Activated naive CD8-positive, alpha-beta T cell treated with anti-CD3 and anti-CD28 coated beads, Interleukin-2, amount 10 ng/mL, durations not matched to agents 7 days and 5 days (primary cell): ENCODE measurements around the gene IPO4. TPM values are rescaled to one million over a fixed set of nuclear protein-coding genes. Genes with fewer than 3 reads are reported as not detected.

ENCODE experiments used
- ATAC-seq: fragments of 150-1000 bp; cut with Tn5 transposase; one replicate; pipeline ENCODE4 v1.10.0; 2021; ENCODE audit warnings: low read depth, moderate library complexity
- POLR2A ChIA-PET: fragments of 350-600 bp; sonication (Branson Sonifier 250); formaldehyde crosslinking; loops from one replicate; lab custom pipeline; 2021; ENCODE audit warnings: antibody characterized with exemption; lab: Charles Lee
- DNase-seq: peaks from one replicate; pipeline ENCODE4 v3.0.0; 2021
- H3K27ac Mint-ChIP-seq: one replicate; pipeline ENCODE4 v1.8.0; 2022; ENCODE audit warnings: mild to moderate bottlenecking, mixed read lengths
- H3K27me3 Mint-ChIP-seq: one replicate; pipeline ENCODE4 v1.8.0; 2022; ENCODE audit warnings: mild to moderate bottlenecking, moderate library complexity, mixed read lengths
- H3K36me3 Mint-ChIP-seq: one replicate; pipeline ENCODE4 v1.8.0; 2021; ENCODE audit warnings: mild to moderate bottlenecking, mixed read lengths
- H3K4me1 Mint-ChIP-seq: one replicate; pipeline ENCODE4 v1.8.0; 2021; ENCODE audit warnings: mixed read lengths
- H3K4me3 Mint-ChIP-seq: one replicate; pipeline ENCODE4 v1.8.0; 2022; ENCODE audit warnings: mild to moderate bottlenecking, moderate library complexity, mixed read lengths
- H3K9me3 Mint-ChIP-seq: one replicate; pipeline ENCODE4 v1.8.0; 2021; ENCODE audit warnings: mixed read lengths
- total RNA-seq, 2 experiments: library from RNA; stranded (reverse); gene quantifications; one replicate each; pipeline ENCODE4 v1.2.3, GENCODE V29; 2021

The IPO4 gene
- total RNA-seq, 2 experiments from 2014 or later = 32.2 to 33.0 TPM

GRCh38 chr14:24145690-24146452 is 42.7 kb downstream of the IPO4 start:
- POLR2A ChIA-PET = interaction anchor here (0.5 to 14.1 kb wide), 16 partner anchors 9 to 284 kb away, joined by 3 to 347 read pairs (median 10); partner anchors contain the start of genes CBLN3, CHMP4A, DCAF11 and IRF9
- H3K27me3 Mint-ChIP-seq = no peaks in the 10 kb centered on the region
- H3K36me3 Mint-ChIP-seq = peaks cover 40% of the 10 kb centered on the region
- DNase-seq (no peak), ATAC-seq (no peak)
- H3K4me3 Mint-ChIP-seq = peak overlapping the region; percentile 94
- H3K4me1 Mint-ChIP-seq = peaks cover 56% of the 10 kb centered on the region
- H3K9me3 Mint-ChIP-seq = no peaks in the 10 kb centered on the region
- H3K27ac Mint-ChIP-seq = peak overlapping the region; percentile 96

- Mint-ChIP-seq H3K9me3 (no peaks in the 10 kb centered on the region), H3K36me3 (peaks cover 40% of the 10 kb centered on the region), H3K4me3 (peak overlapping the region; percentile 94), H3K27me3 (no peaks in the 10 kb centered on the region), H3K4me1 (peaks cover 53% of the 10 kb centered on the region), H3K27ac (peak overlapping the region; percentile 96)
- no peak for DNase-seq
- POLR2A ChIA-PET = interaction anchor here (2.3 to 14.1 kb wide), 10 partner anchors 8 to 97 kb away, joined by 9 to 347 read pairs (median 21); partner anchors contain the start of genes DCAF11, IRF9, NRL and PCK2
- ATAC-seq = no peak
These were observed 43.4 kb downstream of the IPO4 start for GRCh38 chr14:24145219-24145618.

GRCh38 chr14:24144451-24144850 is 44.2 kb downstream of the IPO4 start:
- ATAC-seq (no peak), DNase-seq (no peak)
- POLR2A ChIA-PET = interaction anchor here (1.0 to 14.1 kb wide), 4 partner anchors 8 to 21 kb away, joined by 4 to 347 read pairs (median 18); partner anchors contain the start of genes IRF9 and PSME1

GRCh38 chr14:24143511-24143910 is 45.1 kb downstream of the IPO4 start:
- Mint-ChIP-seq H3K36me3 (peaks cover 47% of the 10 kb centered on the region), H3K27me3 (no peaks in the 10 kb centered on the region), H3K27ac (peak overlapping the region; percentile 54), H3K4me3 (peak overlapping the region; percentile 7), H3K4me1 (peaks cover 51% of the 10 kb centered on the region), H3K9me3 (no peaks in the 10 kb centered on the region)
- ATAC-seq = no peak
- POLR2A ChIA-PET = interaction anchor here (0.9 to 14.1 kb wide), 3 partner anchors 7 to 29 kb away, joined by 4 to 347 read pairs (median 4); partner anchors contain the start of genes DCAF11, IRF9, NRL and PSME1
- DNase-seq = no peak

More at GRCh38 chr14:24144451-24144850, 44.2 kb downstream of the IPO4 start:
- H3K27me3 Mint-ChIP-seq = no peaks in the 10 kb centered on the region
- H3K9me3 Mint-ChIP-seq = no peaks in the 10 kb centered on the region
- H3K36me3 Mint-ChIP-seq = peaks cover 41% of the 10 kb centered on the region
- H3K27ac Mint-ChIP-seq = peak overlapping the region; percentile 44
- peaks cover 51% of the 10 kb centered on the region for H3K4me1 Mint-ChIP-seq
- H3K4me3 Mint-ChIP-seq = peak overlapping the region; percentile 56

- Mint-ChIP-seq H3K4me3 (peak within 1 kb of the TSS; percentile 100), H3K9me3 (no peaks in the 10 kb centered on the region), H3K4me1 (peaks cover 63% of the 10 kb centered on the region), H3K27ac (peak within 1 kb of the TSS; percentile 98), H3K27me3 (no peaks in the 10 kb centered on the region), H3K36me3 (peaks cover 57% of the 10 kb centered on the region)
- POLR2A ChIA-PET = interaction anchor here (0.5 to 14.1 kb wide), 18 partner anchors 9 to 102 kb away, joined by 3 to 347 read pairs (median 6); partner anchors contain the start of genes CHMP4A, DCAF11, IRF9 and MDP1
- ATAC-seq = peak; percentile 91
- DNase-seq = peak; percentile 96
These were observed 47.3 kb downstream of the IPO4 start, which contains the start of gene EMC9 for GRCh38 chr14:24141097-24141880. EMC9 (minus strand) TSS chr14:24141591; CDS start chr14:24141304, 287 bp downstream.

- peak overlapping the region; percentile 100 for H3K4me3 Mint-ChIP-seq
- DNase-seq (no peak), ATAC-seq (no peak)
- H3K36me3 Mint-ChIP-seq = peaks cover 49% of the 10 kb centered on the region
- H3K4me1 Mint-ChIP-seq = peaks cover 58% of the 10 kb centered on the region
- peak overlapping the region; percentile 76 for H3K27ac Mint-ChIP-seq
- no peaks in the 10 kb centered on the region for H3K9me3 Mint-ChIP-seq
- H3K27me3 Mint-ChIP-seq = no peaks in the 10 kb centered on the region
- POLR2A ChIA-PET = interaction anchor here (0.6 to 14.1 kb wide), 7 partner anchors 8 to 106 kb away, joined by 3 to 347 read pairs (median 94); partner anchors contain the start of genes DCAF11, IRF9, NRL and PSME2
These were observed 49.2 kb downstream of the IPO4 start for GRCh38 chr14:24139272-24139934.

GRCh38 chr14:24138396-24139271 is 50.0 kb downstream of the IPO4 start:
- Mint-ChIP-seq H3K36me3 (peaks cover 47% of the 10 kb centered on the region), H3K4me3 (peak overlapping the region; percentile 100), H3K27me3 (no peaks in the 10 kb centered on the region), H3K9me3 (no peaks in the 10 kb centered on the region), H3K27ac (peak overlapping the region; percentile 76), H3K4me1 (peaks cover 52% of the 10 kb centered on the region)
- ATAC-seq = no peak
- DNase-seq = no peak
- POLR2A ChIA-PET = interaction anchor here (0.6 to 7.5 kb wide), 5 partner anchors 8 to 57 kb away, joined by 3 to 176 read pairs (median 94); partner anchors contain the start of genes DCAF11, IRF9, NRL and PSME2

- H3K4me1 Mint-ChIP-seq = peaks cover 47% of the 10 kb centered on the region
- peak overlapping the region; percentile 100 for H3K4me3 Mint-ChIP-seq
- DNase-seq (no peak), ATAC-seq (no peak)
- peak overlapping the region; percentile 94 for H3K27ac Mint-ChIP-seq
- H3K36me3 Mint-ChIP-seq = peaks cover 42% of the 10 kb centered on the region
- no peaks in the 10 kb centered on the region for H3K27me3 Mint-ChIP-seq
- POLR2A ChIA-PET = interaction anchor here (1.2 to 7.5 kb wide), 11 partner anchors 9 to 76 kb away, joined by 3 to 176 read pairs (median 17); partner anchors contain the start of genes CHMP4A, DCAF11, IRF9 and NRL
- H3K9me3 Mint-ChIP-seq = no peaks in the 10 kb centered on the region
These were observed 50.9 kb downstream of the IPO4 start for GRCh38 chr14:24137529-24138395.

- H3K27ac Mint-ChIP-seq = peak overlapping the region; percentile 94
- no peaks in the 10 kb centered on the region for H3K27me3 Mint-ChIP-seq
- H3K4me1 Mint-ChIP-seq = peaks cover 50% of the 10 kb centered on the region
- DNase-seq = no peak
- H3K36me3 Mint-ChIP-seq = peaks cover 39% of the 10 kb centered on the region
- H3K4me3 Mint-ChIP-seq = peak overlapping the region; percentile 96
- no peaks in the 10 kb centered on the region for H3K9me3 Mint-ChIP-seq
- ATAC-seq = no peak
- POLR2A ChIA-PET = interaction anchor here (0.9 to 7.5 kb wide), 15 partner anchors 7 to 160 kb away, joined by 3 to 176 read pairs (median 13); partner anchors contain the start of genes CHMP4A, DCAF11, IRF9 and NRL
These were observed 51.7 kb downstream of the IPO4 start for GRCh38 chr14:24136684-24137528.
